Epithelial cell of proximal tubule (primary cell): ENCODE data around the gene FOXB2. TPM values are rescaled to one million over a fixed set of nuclear protein-coding genes. Genes with fewer than 3 reads are reported as not detected.

ENCODE experiments used
- DNase-seq: peaks from one replicate; pipeline ENCODE4 v3.0.0-alpha.2; 2011; ENCODE audit warnings: low read depth
- H3K4me3 ChIP-seq: 2 replicates; pipeline ENCODE4 v1.5.1; 2011; ENCODE audit warnings: low read depth, mild to moderate bottlenecking, low read length
- total RNA-seq: library from RNA; depleted of rRNA; stranded (reverse); fragments of >200 nt; gene quantifications from 2 replicates; pipeline ENCODE4 v1.2.3, GENCODE V29; 2015
- TF ChIP-seq, protein P1 (sequence below): conservative IDR thresholded peaks from 2 replicates; pipeline ENCODE4 v1.5.1; 2012; ENCODE audit warnings: low read depth, mild to moderate bottlenecking, low read length

Gene FOXB2
- total RNA-seq, 1 donor from 2014 or later: not detected

DNA sequence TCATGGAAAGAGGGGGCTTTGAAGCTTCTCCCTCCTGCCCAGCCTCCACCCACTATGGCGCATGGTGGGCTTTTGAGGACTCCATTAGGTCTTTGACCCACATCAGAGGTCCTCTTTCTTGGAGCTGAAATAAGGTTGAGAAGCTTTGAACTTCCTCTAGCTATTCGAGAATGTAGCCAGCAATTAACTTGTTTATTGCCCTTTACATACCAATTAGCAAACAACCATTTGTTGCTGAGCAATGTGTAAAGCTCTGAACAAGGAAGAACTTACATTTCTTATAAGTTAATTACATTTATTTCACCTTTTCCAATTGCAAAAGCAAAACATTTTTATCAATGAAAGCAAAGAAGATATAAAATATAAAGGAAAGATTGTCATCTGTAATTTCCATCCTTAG is 30.5 kb upstream of the FOXB2 start:
- no peak overlapping the region for H3K4me3 ChIP-seq
- TF ChIP-seq, protein P1, sequence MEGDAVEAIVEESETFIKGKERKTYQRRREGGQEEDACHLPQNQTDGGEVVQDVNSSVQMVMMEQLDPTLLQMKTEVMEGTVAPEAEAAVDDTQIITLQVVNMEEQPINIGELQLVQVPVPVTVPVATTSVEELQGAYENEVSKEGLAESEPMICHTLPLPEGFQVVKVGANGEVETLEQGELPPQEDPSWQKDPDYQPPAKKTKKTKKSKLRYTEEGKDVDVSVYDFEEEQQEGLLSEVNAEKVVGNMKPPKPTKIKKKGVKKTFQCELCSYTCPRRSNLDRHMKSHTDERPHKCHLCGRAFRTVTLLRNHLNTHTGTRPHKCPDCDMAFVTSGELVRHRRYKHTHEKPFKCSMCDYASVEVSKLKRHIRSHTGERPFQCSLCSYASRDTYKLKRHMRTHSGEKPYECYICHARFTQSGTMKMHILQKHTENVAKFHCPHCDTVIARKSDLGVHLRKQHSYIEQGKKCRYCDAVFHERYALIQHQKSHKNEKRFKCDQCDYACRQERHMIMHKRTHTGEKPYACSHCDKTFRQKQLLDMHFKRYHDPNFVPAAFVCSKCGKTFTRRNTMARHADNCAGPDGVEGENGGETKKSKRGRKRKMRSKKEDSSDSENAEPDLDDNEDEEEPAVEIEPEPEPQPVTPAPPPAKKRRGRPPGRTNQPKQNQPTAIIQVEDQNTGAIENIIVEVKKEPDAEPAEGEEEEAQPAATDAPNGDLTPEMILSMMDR: no peak
- DNase-seq: no peak

DNA sequence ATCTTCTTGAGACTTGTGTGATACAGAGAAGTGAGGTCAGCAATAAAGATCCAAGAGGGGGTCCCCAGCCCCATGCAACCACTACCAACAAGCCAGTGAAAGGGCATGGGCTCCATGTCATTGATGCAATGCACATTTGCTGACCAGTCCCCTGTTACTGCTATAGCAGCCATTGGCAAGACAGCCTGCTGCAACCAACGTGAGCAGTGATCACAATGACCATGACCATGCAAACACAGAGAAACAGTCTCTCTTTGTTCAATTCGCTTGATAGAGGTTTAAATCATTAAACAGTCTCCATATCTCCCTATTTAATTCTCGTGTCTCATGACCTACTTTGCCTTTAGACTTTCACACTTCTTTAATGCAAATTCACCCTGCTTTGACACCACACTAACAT is 30.0 kb upstream of the FOXB2 start:
- no peak overlapping the region for H3K4me3 ChIP-seq
- TF ChIP-seq, protein P1: no peak

DNA sequence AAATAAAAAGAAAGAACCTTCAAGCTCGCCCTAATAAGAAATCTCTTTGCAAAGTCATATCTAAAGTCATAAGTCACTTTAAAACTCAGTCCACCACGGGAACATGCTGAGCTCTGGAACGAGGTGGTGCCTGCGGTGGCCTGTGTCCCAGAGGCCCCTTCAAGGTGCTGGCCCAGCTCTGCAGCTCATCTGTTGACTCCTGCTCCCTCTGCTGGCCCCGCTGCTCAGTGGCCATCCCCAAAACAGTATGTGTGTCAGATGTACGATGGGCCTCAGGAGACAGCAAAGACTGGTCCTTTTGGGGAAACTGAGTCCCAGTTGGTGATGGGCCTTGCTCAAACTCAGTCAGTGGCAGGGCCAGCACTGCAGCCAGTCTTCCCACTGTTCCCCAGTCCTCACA is 22.8 kb upstream of the FOXB2 start:
- TF ChIP-seq, protein P1: peak; percentile 66
- DNase-seq: no peak
- no peak overlapping the region for H3K4me3 ChIP-seq

More for the DNA sequence above, 30.0 kb upstream of the FOXB2 start:
- no peak for DNase-seq

DNA sequence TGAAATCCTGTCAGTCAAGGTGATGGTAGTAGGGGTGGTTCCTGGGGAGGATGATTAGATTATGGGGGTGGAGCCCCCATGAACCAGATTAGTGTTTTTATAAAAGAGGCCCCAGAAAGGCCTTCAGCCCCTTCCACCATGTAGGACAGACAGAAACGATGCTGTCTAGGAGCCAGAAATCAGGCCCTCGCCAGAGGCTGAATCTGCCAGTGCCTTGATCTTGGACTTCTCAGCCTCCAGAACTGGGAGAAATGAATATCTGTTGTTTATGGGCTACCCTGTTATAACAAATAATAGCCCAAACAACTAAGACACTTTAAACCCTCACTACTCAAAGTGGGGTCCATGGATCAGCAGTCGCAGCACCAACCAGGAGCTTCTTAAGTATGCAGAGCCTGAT is 20.2 kb upstream of the FOXB2 start:
- H3K4me3 ChIP-seq: no peak overlapping the region
- TF ChIP-seq, protein P1: no peak
- no peak for DNase-seq

DNA sequence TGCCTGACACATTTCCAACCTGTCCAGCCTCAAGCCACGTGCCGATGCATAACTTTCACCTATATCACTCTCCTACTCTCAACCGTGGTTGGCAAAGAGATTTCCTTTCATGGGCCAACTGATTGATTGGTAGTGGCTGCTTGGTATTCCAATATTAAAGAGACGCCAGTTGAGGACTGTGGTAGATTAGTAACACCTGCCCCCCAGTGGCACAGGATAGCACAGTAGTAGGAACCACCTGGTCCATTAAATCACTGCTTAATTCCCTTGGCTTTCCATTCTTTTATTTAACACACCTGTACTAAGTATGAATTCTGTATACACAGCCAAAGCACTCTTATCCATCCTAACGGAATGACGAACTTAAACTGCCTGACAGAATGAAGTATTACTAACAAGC is 19.1 kb upstream of the FOXB2 start:
- TF ChIP-seq, protein P1: no peak
- H3K4me3 ChIP-seq: no peak overlapping the region
- no peak for DNase-seq

DNA sequence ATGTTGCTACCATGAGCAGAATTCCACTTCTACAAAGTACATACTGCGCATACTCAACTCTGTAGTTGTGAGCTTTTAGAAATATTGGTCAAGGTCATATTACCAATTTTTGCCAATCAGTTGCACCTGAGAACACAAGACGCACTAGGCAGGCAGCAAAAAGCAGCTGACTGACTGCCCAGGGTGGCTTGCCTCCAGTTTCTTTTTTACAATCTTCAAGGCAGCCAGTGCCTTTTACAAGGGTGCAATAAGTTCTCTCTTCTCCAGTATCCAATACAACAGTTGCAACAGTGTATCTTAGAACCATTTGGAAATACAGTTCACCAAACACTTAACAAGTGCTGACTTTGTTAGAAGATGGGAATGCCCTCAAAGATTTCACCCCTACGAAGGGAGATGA is 16.1 kb upstream of the FOXB2 start:
- no peak overlapping the region for H3K4me3 ChIP-seq
- no peak for DNase-seq
- TF ChIP-seq, protein P1: no peak

DNA sequence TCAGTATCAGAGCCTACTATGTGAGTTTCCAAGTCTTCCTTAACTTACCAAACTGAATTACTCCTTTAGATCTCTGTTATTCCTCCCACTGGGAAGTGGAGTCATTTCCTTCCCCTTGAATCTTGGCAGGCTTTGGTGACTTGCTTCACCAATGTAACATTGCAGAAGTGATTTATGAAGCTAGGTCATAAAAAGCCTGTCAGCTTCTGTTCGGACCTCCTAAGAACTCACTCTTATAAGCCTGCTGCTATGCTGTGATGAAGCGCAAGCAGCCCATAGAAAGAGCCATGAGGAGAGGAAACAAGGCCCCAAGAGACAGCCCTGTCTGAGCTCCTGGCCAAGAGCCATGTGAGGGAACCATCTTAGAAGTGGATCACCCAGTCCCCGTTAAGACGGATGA is 14.2 kb upstream of the FOXB2 start:
- no peak overlapping the region for H3K4me3 ChIP-seq
- TF ChIP-seq, protein P1: no peak
- no peak for DNase-seq
